H9 (cell line): ENCODE measurements around the gene ZC3H12C. TPM values are rescaled to one million over a fixed set of nuclear protein-coding genes. Genes with fewer than 3 reads are reported as not detected.

Source experiments
- DNase-seq: peaks from one replicate; pipeline ENCODE4 v3.0.0-alpha.2; 2017
- H2AFZ ChIP-seq: one replicate; pipeline ENCODE4 v1.6.1; 2013; ENCODE audit warnings: mild to moderate bottlenecking, low read length, control low read depth, moderate library complexity
- H2AK5ac ChIP-seq: 2 replicates; pipeline ENCODE4 v1.6.1; 2013; ENCODE audit warnings: low read length, control low read depth, mixed read lengths; ENCODE audit not compliant: insufficient read length
- H2BK120ac ChIP-seq: one replicate; pipeline ENCODE4 v1.6.1; 2013; ENCODE audit warnings: low read depth, mild to moderate bottlenecking, low read length, control low read depth, inconsistent platforms; ENCODE audit not compliant: poor library complexity, severe bottlenecking
- H2BK12ac ChIP-seq: 2 replicates; pipeline ENCODE4 v1.6.1; 2013; ENCODE audit warnings: low read length, control low read depth, mixed read lengths, low read depth; ENCODE audit not compliant: insufficient read length
- H2BK15ac ChIP-seq: 2 replicates; pipeline ENCODE4 v1.6.1; 2013; ENCODE audit warnings: low read depth, low read length, control low read depth
- H2BK20ac ChIP-seq: one replicate; pipeline ENCODE4 v1.6.1; 2013; ENCODE audit warnings: low read depth, mild to moderate bottlenecking, low read length, control low read depth, inconsistent platforms; ENCODE audit not compliant: poor library complexity, severe bottlenecking
- H2BK5ac ChIP-seq: 2 replicates; pipeline ENCODE4 v1.6.1; 2013; ENCODE audit warnings: low read length, control low read depth, mixed read lengths; ENCODE audit not compliant: insufficient read length
- H3K14ac ChIP-seq: 2 replicates; pipeline ENCODE4 v1.6.1; 2013; ENCODE audit warnings: low read length, control low read depth; ENCODE audit not compliant: insufficient read depth
- H3K18ac ChIP-seq: 2 replicates; pipeline ENCODE4 v1.6.1; 2013; ENCODE audit warnings: low read depth, mild to moderate bottlenecking, mixed read lengths, low read length, control low read depth; ENCODE audit not compliant: insufficient read length
- H3K23ac ChIP-seq: 2 replicates; pipeline ENCODE4 v1.6.1; 2013; ENCODE audit warnings: low read length, control low read depth, mixed read lengths, low read depth; ENCODE audit not compliant: insufficient read length
- H3K23me2 ChIP-seq: 2 replicates; pipeline ENCODE4 v1.6.1; 2013; ENCODE audit warnings: low read depth, mild to moderate bottlenecking, mixed read lengths, low read length, control low read depth; ENCODE audit not compliant: insufficient read length, poor library complexity, severe bottlenecking
- H3K27ac ChIP-seq: 2 replicates; pipeline ENCODE4 v1.5.1; 2013; ENCODE audit warnings: low read length, control low read depth, mixed read lengths, low read depth; ENCODE audit not compliant: insufficient read length
- H3K27me3 ChIP-seq: 2 replicates; pipeline ENCODE4 v1.6.1; 2013; ENCODE audit warnings: low read length, control low read depth, inconsistent platforms; ENCODE audit not compliant: insufficient read depth
- H3K4ac ChIP-seq: 2 replicates; pipeline ENCODE4 v1.6.1; 2013; ENCODE audit warnings: low read depth, mild to moderate bottlenecking, control low read depth, inconsistent platforms, low read length, moderate library complexity
- H3K4me1 ChIP-seq: 2 replicates; pipeline ENCODE4 v1.6.1; 2013; ENCODE audit warnings: low read length, control low read depth, inconsistent platforms; ENCODE audit not compliant: insufficient read depth
- H3K4me2 ChIP-seq: 2 replicates; pipeline ENCODE4 v1.6.1; 2013; ENCODE audit warnings: low read length, control low read depth, mixed read lengths; ENCODE audit not compliant: insufficient read length, insufficient read depth
- H3K56ac ChIP-seq: 2 replicates; pipeline ENCODE4 v1.6.1; 2013; ENCODE audit warnings: low read depth, mild to moderate bottlenecking, mixed read lengths, low read length, control low read depth; ENCODE audit not compliant: insufficient read length
- H3K79me1 ChIP-seq: 2 replicates; pipeline ENCODE4 v1.6.1; 2013; ENCODE audit warnings: low read depth, mild to moderate bottlenecking, moderate library complexity, low read length, control low read depth, inconsistent platforms; ENCODE audit not compliant: insufficient read depth, poor library complexity, severe bottlenecking
- H3K79me2 ChIP-seq: 2 replicates; pipeline ENCODE4 v1.6.1; 2013; ENCODE audit warnings: low read length, control low read depth, inconsistent platforms; ENCODE audit not compliant: insufficient read depth
- H3K9ac ChIP-seq: 2 replicates; pipeline ENCODE4 v1.6.1; 2013; ENCODE audit warnings: low read length, control low read depth, mixed read lengths; ENCODE audit not compliant: insufficient read length; ENCODE audit errors: extremely low read depth
- H3K9me3 ChIP-seq: one replicate; pipeline ENCODE4 v1.6.1; 2013; ENCODE audit warnings: low read depth, low read length, inconsistent platforms; ENCODE audit not compliant: control insufficient read depth
- H3T11ph ChIP-seq: one replicate; pipeline ENCODE4 v1.6.1; 2013; ENCODE audit warnings: mild to moderate bottlenecking, low read length, control low read depth, inconsistent platforms
- H4K20me1 ChIP-seq: one replicate; pipeline ENCODE4 v1.6.1; 2013; ENCODE audit not compliant: control insufficient read depth, insufficient read length, insufficient read depth
- H4K5ac ChIP-seq: 2 replicates; pipeline ENCODE4 v1.6.1; 2013; ENCODE audit warnings: low read depth, mild to moderate bottlenecking, mixed read lengths, low read length, control low read depth; ENCODE audit not compliant: insufficient read length
- H4K8ac ChIP-seq: replicated peaks from 2 replicates; pipeline ENCODE4 v1.6.1; 2013; ENCODE audit warnings: low read length, control low read depth, mixed read lengths, low read depth; ENCODE audit not compliant: insufficient read length
- H4K91ac ChIP-seq: 2 replicates; pipeline ENCODE4 v1.6.1; 2013; ENCODE audit warnings: low read depth, mild to moderate bottlenecking, moderate library complexity, mixed read lengths, low read length, control low read depth; ENCODE audit not compliant: insufficient read length
- H3K27ac Mint-ChIP-seq, 3 experiments: 2 replicates in 2 of 3; 3 replicates in 1 of 3; pipeline ENCODE4 v1.8.0; 2020 to 2021; ENCODE audit warnings: mixed read lengths in 3 of 3, mild to moderate bottlenecking in 1 of 3, moderate library complexity in 1 of 3
- H3K27me3 Mint-ChIP-seq: 2 replicates; pipeline ENCODE4 v1.8.0; 2021; ENCODE audit warnings: low read depth, mild to moderate bottlenecking, moderate library complexity, mixed read lengths
- H3K36me3 Mint-ChIP-seq, 3 experiments: 2 replicates in 2 of 3; 3 replicates in 1 of 3; pipeline ENCODE4 v1.8.0; 2020 to 2021; ENCODE audit warnings: low read depth in 3 of 3, mixed read lengths in 3 of 3; ENCODE audit not compliant: insufficient read depth in 1 of 3
- H3K4me1 Mint-ChIP-seq, 2 experiments: 2 replicates each; pipeline ENCODE4 v1.8.0; 2020; ENCODE audit warnings: mixed read lengths in 2 of 2
- H3K4me3 Mint-ChIP-seq, 2 experiments: 2 replicates in 1 of 2; 3 replicates in 1 of 2; pipeline ENCODE4 v1.8.0; 2020 to 2021; ENCODE audit warnings: mild to moderate bottlenecking in 2 of 2, mixed read lengths in 2 of 2, moderate library complexity in 1 of 2
- H3K9me3 Mint-ChIP-seq, 2 experiments: 2 replicates in 1 of 2; 3 replicates in 1 of 2; pipeline ENCODE4 v1.8.0; 2020; ENCODE audit warnings: mild to moderate bottlenecking in 2 of 2, mixed read lengths in 2 of 2, moderate library complexity in 1 of 2
- CTCF ChIP-seq: fragments of 200-600 bp; sonication (generic); conservative IDR thresholded peaks from 3 replicates; pipeline ENCODE4 v1.8.0; 2021; ENCODE audit warnings: antibody characterized with exemption, mild to moderate bottlenecking
- WGBS: extraction: QIAGEN DNeasy Blood & Tissue Kit; methylation state at CpG from one replicate; pipeline ENCODE4 v1.1.7; 2013; ENCODE audit warnings: missing lambda C conversion rate, low lambda C conversion rate, mixed read lengths; ENCODE audit not compliant: insufficient read length; ENCODE audit errors: extremely low coverage; 5-methylcytosine and 5-hydroxymethylcytosine counted together
- total RNA-seq: library from RNA; stranded (reverse); gene quantifications from 2 replicates; pipeline ENCODE4 v1.2.1, GENCODE V29; 2021

ZC3H12C gene
- total RNA-seq, 1 experiment from 2014 or later: 4.8 TPM

GRCh38 chr11:110089617-110090282 is 3.4 kb upstream of the ZC3H12C start:
- H3K18ac ChIP-seq: no peak overlapping the region
- H3T11ph ChIP-seq: no peak overlapping the region
- no peak overlapping the region for H3K14ac ChIP-seq
- no peak overlapping the region for H3K4ac ChIP-seq
- no peaks in the 10 kb centered on the region; the same call in 1 of the 2 replicates for H3K27me3 ChIP-seq
- no peak for DNase-seq
- Mint-ChIP-seq H3K9me3 (no peaks in the 10 kb centered on the region; a peak in 2 of 5 replicates), H3K4me1 (peaks cover 12 to 13% of the 10 kb centered on the region in 2 experiments), H3K27me3 (peaks cover 13% of the 10 kb centered on the region), H3K27ac (no peak overlapping the region), H3K36me3 (no peaks in the 10 kb centered on the region), H3K4me3 (no peak overlapping the region)
- no peak overlapping the region for H2BK120ac ChIP-seq
- no peak overlapping the region for H2AK5ac ChIP-seq
- H2BK20ac ChIP-seq: no peak overlapping the region
- H3K79me1 ChIP-seq: no peaks in the 10 kb centered on the region
- H3K4me2 ChIP-seq: no peak overlapping the region
- no peak overlapping the region for H4K8ac ChIP-seq
- H4K91ac ChIP-seq: no peak overlapping the region
- no peak overlapping the region for H2AFZ ChIP-seq
- no peak overlapping the region for H2BK5ac ChIP-seq
- H3K23ac ChIP-seq: no peak overlapping the region
- H3K9ac ChIP-seq: no peak overlapping the region
- no peak for TF ChIP-seq CTCF
- H3K79me2 ChIP-seq: no peaks in the 10 kb centered on the region
- H3K4me1 ChIP-seq: peaks cover 4% of the 10 kb centered on the region; the same call in 1 of the 2 replicates
- H4K5ac ChIP-seq: no peak overlapping the region
- no peak overlapping the region for H2BK12ac ChIP-seq
- H3K9me3 ChIP-seq: no peaks in the 10 kb centered on the region
- no peak overlapping the region for H3K56ac ChIP-seq
- no peaks in the 10 kb centered on the region for H4K20me1 ChIP-seq
- no peak overlapping the region for H3K27ac ChIP-seq
- H3K23me2 ChIP-seq: peaks cover 13% of the 10 kb centered on the region
- no peak overlapping the region for H2BK15ac ChIP-seq
- 100% methylated on average over 1 of the region's 5 CpGs for WGBS
